Duodenal mucosa (tissue), 2 donors: ENCODE data around the gene CDRT15L2.
"Not testable (repeated sequence)": the region's sequence is repeated elsewhere in the genome, so short reads cannot be mapped to it uniquely, and the experiment has no call there.

Source experiments
- H3K27ac ChIP-seq: one replicate; pipeline ENCODE4 v1.7.0; 2013; ENCODE audit warnings: low read depth, low read length
- H3K27me3 ChIP-seq, 2 donors: one replicate each; pipeline ENCODE4 v1.7.0; 2013; ENCODE audit warnings: low read length in 2 of 2, control low read depth in 1 of 2; ENCODE audit not compliant: insufficient read depth in 2 of 2, control insufficient read depth in 1 of 2
- H3K36me3 ChIP-seq, 2 donors: one replicate each; pipeline ENCODE4 v1.7.0; 2013; ENCODE audit warnings: low read length in 2 of 2, control low read depth in 1 of 2; ENCODE audit not compliant: insufficient read depth in 2 of 2, control insufficient read depth in 1 of 2
- H3K4me1 ChIP-seq, 2 donors: one replicate each; pipeline ENCODE4 v1.7.0; 2013; ENCODE audit warnings: low read length in 2 of 2, control low read depth in 1 of 2; ENCODE audit not compliant: insufficient read depth in 2 of 2, control insufficient read depth in 1 of 2
- H3K4me3 ChIP-seq, 2 donors: one replicate each; pipeline ENCODE4 v1.7.0; 2013; ENCODE audit warnings: low read length in 2 of 2, low read depth in 1 of 2
- H3K9ac ChIP-seq, 2 donors: one replicate each; pipeline ENCODE4 v1.7.0; 2013; ENCODE audit warnings: low read length in 2 of 2, low read depth in 1 of 2
- H3K9me3 ChIP-seq, 2 donors: one replicate each; pipeline ENCODE4 v1.7.0; 2013; ENCODE audit warnings: low read length in 2 of 2, control low read depth in 1 of 2; ENCODE audit not compliant: control insufficient read depth in 1 of 2

CDRT15L2 gene

GRCh38 chr17:20554728-20555127 lies 24.8 kb upstream of the CDRT15L2 start:
- H3K36me3 ChIP-seq, H3K4me1 ChIP-seq, H3K9ac ChIP-seq, H3K27me3 ChIP-seq, H3K4me3 ChIP-seq, H3K27ac ChIP-seq, H3K9me3 ChIP-seq: not testable (repeated sequence)

GRCh38 chr17:20555135-20556010 lies 24.2 kb upstream of the CDRT15L2 start:
- H3K27ac ChIP-seq, H3K4me3 ChIP-seq, H3K9ac ChIP-seq, H3K36me3 ChIP-seq, H3K27me3 ChIP-seq, H3K4me1 ChIP-seq, H3K9me3 ChIP-seq: not testable (repeated sequence)

GRCh38 chr17:20558096-20558495 lies 21.4 kb upstream of the CDRT15L2 start:
- not testable (repeated sequence) for H3K9ac ChIP-seq, H3K36me3 ChIP-seq, H3K9me3 ChIP-seq, H3K27me3 ChIP-seq, H3K4me3 ChIP-seq, H3K27ac ChIP-seq, H3K4me1 ChIP-seq

GRCh38 chr17:20559018-20559417 lies 20.5 kb upstream of the CDRT15L2 start:
- H3K4me3 ChIP-seq, H3K27ac ChIP-seq, H3K9ac ChIP-seq, H3K4me1 ChIP-seq, H3K9me3 ChIP-seq, H3K36me3 ChIP-seq, H3K27me3 ChIP-seq: not testable (repeated sequence)

- no peaks in the 10 kb centered on the region for H3K36me3 ChIP-seq
- no peaks in the 10 kb centered on the region for H3K27me3 ChIP-seq
- no peak overlapping the region for H3K27ac ChIP-seq
- H3K9me3 ChIP-seq: no peaks in the 10 kb centered on the region
- no peaks in the 10 kb centered on the region for H3K4me1 ChIP-seq
- no peak overlapping the region for H3K9ac ChIP-seq
- no peak overlapping the region for H3K4me3 ChIP-seq
Observed at GRCh38 chr17:20562587-20562986, 16.9 kb upstream of the CDRT15L2 start.

- H3K27me3 ChIP-seq, H3K9ac ChIP-seq, H3K9me3 ChIP-seq, H3K4me1 ChIP-seq, H3K4me3 ChIP-seq, H3K36me3 ChIP-seq, H3K27ac ChIP-seq: not testable (repeated sequence)
Observed at GRCh38 chr17:20565245-20565644, 14.3 kb upstream of the CDRT15L2 start.

GRCh38 chr17:20565711-20566110 lies 13.8 kb upstream of the CDRT15L2 start:
- H3K9me3 ChIP-seq: no peaks in the 10 kb centered on the region
- H3K4me1 ChIP-seq: no peaks in the 10 kb centered on the region
- no peaks in the 10 kb centered on the region for H3K36me3 ChIP-seq
- H3K9ac ChIP-seq: no peak overlapping the region
- no peak overlapping the region for H3K27ac ChIP-seq
- no peak overlapping the region for H3K4me3 ChIP-seq
- no peaks in the 10 kb centered on the region for H3K27me3 ChIP-seq

GRCh38 chr17:20566736-20567135 lies 12.8 kb upstream of the CDRT15L2 start:
- H3K27me3 ChIP-seq, H3K9ac ChIP-seq, H3K9me3 ChIP-seq, H3K27ac ChIP-seq, H3K4me1 ChIP-seq, H3K36me3 ChIP-seq, H3K4me3 ChIP-seq: not testable (repeated sequence)

GRCh38 chr17:20567421-20567820 lies 12.1 kb upstream of the CDRT15L2 start:
- not testable (repeated sequence) for H3K9me3 ChIP-seq, H3K36me3 ChIP-seq, H3K4me3 ChIP-seq, H3K9ac ChIP-seq, H3K27ac ChIP-seq, H3K27me3 ChIP-seq, H3K4me1 ChIP-seq

- not testable (repeated sequence) for H3K27ac ChIP-seq, H3K9me3 ChIP-seq, H3K4me1 ChIP-seq, H3K36me3 ChIP-seq, H3K27me3 ChIP-seq, H3K9ac ChIP-seq, H3K4me3 ChIP-seq
Observed at GRCh38 chr17:20568604-20569003, 10.9 kb upstream of the CDRT15L2 start.

GRCh38 chr17:20571653-20572052 lies 7.9 kb upstream of the CDRT15L2 start:
- H3K4me3 ChIP-seq, H3K9me3 ChIP-seq, H3K36me3 ChIP-seq, H3K4me1 ChIP-seq, H3K27me3 ChIP-seq, H3K27ac ChIP-seq, H3K9ac ChIP-seq: not testable (repeated sequence)
